ENCODE measurements around the gene PTRH1.

GRCh38 chr9:127731938-127732337, 16.5 kb upstream of the PTRH1 start:
- TF ChIP-seq CTCF (IDR thresholded peaks at IDR 0.05) (no peak), POLR2A (IDR thresholded peaks at IDR 0.05) (no peak)

All from adrenal gland (tissue), 5 donors.